Fibroblast of mammary gland (primary cell): ENCODE measurements around the gene TUBGCP6.
A peak's percentile ranks its signal among the peaks of the same experiment; 100 is the strongest.

Experiments used
- DNase-seq: peaks from one replicate; pipeline ENCODE4 v3.0.0-alpha.2; 2010; ENCODE audit warnings: low read depth
- H3K4me3 ChIP-seq: 2 replicates; pipeline ENCODE4 v1.5.1; 2011; ENCODE audit warnings: low read depth, mild to moderate bottlenecking, low read length, moderate library complexity; ENCODE audit not compliant: control insufficient read depth
- CTCF ChIP-seq: conservative IDR thresholded peaks from 2 replicates; pipeline ENCODE4 v1.5.1; 2011; ENCODE audit warnings: low read depth, low read length, inconsistent platforms; ENCODE audit not compliant: control insufficient read depth, insufficient read depth

Gene TUBGCP6

GRCh38 chr22:50245214-50246072 is 620 bp upstream of the TUBGCP6 start:
- no peak for DNase-seq
- no peak for TF ChIP-seq CTCF
- H3K4me3 ChIP-seq, result peak overlapping the region; percentile 77

GRCh38 chr22:50243685-50244419 is 971 bp downstream of the TUBGCP6 start:
- no peak for TF ChIP-seq CTCF
- DNase-seq, result peak; percentile 15

GRCh38 chr22:50242406-50242949 is 2.3 kb downstream of the TUBGCP6 start:
- TF ChIP-seq CTCF, result no peak
- H3K4me3 ChIP-seq, result peak overlapping the region; percentile 77
- DNase-seq, result peak; percentile 10

More at GRCh38 chr22:50243685-50244419, 971 bp downstream of the TUBGCP6 start:
- peak overlapping the region; percentile 77 for H3K4me3 ChIP-seq

- no peak overlapping the region for H3K4me3 ChIP-seq
- TF ChIP-seq CTCF, result no peak
- no peak for DNase-seq
These were observed 6.1 kb downstream of the TUBGCP6 start for GRCh38 chr22:50238755-50239154.

GRCh38 chr22:50236731-50237409 is 8.0 kb downstream of the TUBGCP6 start:
- no peak overlapping the region for H3K4me3 ChIP-seq
- peak; percentile 41 for TF ChIP-seq CTCF
- peak; percentile 20 for DNase-seq

GRCh38 chr22:50233223-50233622 is 11.6 kb downstream of the TUBGCP6 start:
- H3K4me3 ChIP-seq, result no peak overlapping the region
- DNase-seq, result no peak

More at GRCh38 chr22:50233223-50233622, 11.6 kb downstream of the TUBGCP6 start:
- no peak for TF ChIP-seq CTCF
